Measurements from ENCODE around the gene PIP5K1B.

DNA sequence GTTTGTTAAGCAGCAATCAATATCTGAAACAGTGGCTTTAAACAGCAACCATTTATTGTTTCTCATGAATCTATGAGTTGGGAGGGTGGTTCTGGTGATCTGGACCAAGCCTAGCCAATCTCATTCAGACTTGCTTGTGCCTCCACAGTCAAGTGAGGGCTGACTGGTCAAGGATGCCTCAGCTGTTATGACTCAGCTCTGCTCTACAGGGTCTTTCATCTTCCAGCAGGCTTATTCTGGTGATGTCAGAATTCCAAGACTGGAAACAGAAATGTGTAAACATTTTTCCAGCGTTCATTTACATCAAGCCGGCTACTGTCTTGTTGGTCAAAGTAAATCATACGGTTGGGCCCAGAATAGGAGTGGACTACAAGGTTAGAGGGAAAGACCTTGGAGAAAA is 2.5 kb upstream of the PIP5K1B start:
- TF ChIP-seq TAF1 (IDR thresholded peaks at IDR 0.05; ENCODE audit: borderline replicate concordance, insufficient read depth, low read length) (no peak), POLR2AphosphoS5 (IDR thresholded peaks at IDR 0.05; ENCODE audit: low read depth, low read length) (no peak), SIN3A (IDR thresholded peaks at IDR 0.05; ENCODE audit: borderline replicate concordance, insufficient read depth, low read length) (no peak), FOXP2 (optimal IDR thresholded peaks at IDR 0.05; ENCODE audit: borderline replicate concordance, extremely low read depth, extremely low read length, insufficient read depth) (no peak)
- TF ChIP-seq, protein P1, sequence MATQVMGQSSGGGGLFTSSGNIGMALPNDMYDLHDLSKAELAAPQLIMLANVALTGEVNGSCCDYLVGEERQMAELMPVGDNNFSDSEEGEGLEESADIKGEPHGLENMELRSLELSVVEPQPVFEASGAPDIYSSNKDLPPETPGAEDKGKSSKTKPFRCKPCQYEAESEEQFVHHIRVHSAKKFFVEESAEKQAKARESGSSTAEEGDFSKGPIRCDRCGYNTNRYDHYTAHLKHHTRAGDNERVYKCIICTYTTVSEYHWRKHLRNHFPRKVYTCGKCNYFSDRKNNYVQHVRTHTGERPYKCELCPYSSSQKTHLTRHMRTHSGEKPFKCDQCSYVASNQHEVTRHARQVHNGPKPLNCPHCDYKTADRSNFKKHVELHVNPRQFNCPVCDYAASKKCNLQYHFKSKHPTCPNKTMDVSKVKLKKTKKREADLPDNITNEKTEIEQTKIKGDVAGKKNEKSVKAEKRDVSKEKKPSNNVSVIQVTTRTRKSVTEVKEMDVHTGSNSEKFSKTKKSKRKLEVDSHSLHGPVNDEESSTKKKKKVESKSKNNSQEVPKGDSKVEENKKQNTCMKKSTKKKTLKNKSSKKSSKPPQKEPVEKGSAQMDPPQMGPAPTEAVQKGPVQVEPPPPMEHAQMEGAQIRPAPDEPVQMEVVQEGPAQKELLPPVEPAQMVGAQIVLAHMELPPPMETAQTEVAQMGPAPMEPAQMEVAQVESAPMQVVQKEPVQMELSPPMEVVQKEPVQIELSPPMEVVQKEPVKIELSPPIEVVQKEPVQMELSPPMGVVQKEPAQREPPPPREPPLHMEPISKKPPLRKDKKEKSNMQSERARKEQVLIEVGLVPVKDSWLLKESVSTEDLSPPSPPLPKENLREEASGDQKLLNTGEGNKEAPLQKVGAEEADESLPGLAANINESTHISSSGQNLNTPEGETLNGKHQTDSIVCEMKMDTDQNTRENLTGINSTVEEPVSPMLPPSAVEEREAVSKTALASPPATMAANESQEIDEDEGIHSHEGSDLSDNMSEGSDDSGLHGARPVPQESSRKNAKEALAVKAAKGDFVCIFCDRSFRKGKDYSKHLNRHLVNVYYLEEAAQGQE (IDR thresholded peaks at IDR 0.05; ENCODE audit: insufficient read depth in 1 of 2, low read depth in 2 of 2, low read length in 2 of 2): no peak

Measured in PFSK-1 (cell line).